HG03045 (cell line): Measurements from ENCODE around the gene FAM193B.
"Not testable (repeated sequence)": the region's sequence is repeated elsewhere in the genome, so short reads cannot be mapped to it uniquely, and the experiment has no call there.

Experiments used
- ATAC-seq: cut with Tn5 transposase; IDR thresholded peaks from one replicate; pipeline ENCODE4 v1.9.1; 2021; ENCODE audit warnings: mild to moderate bottlenecking, moderate library complexity; ENCODE audit not compliant: unreplicated experiment

Gene FAM193B

GRCh38 chr5:177487975-177488374, 66.4 kb downstream of the FAM193B start:
- ATAC-seq: no peak

DNA sequence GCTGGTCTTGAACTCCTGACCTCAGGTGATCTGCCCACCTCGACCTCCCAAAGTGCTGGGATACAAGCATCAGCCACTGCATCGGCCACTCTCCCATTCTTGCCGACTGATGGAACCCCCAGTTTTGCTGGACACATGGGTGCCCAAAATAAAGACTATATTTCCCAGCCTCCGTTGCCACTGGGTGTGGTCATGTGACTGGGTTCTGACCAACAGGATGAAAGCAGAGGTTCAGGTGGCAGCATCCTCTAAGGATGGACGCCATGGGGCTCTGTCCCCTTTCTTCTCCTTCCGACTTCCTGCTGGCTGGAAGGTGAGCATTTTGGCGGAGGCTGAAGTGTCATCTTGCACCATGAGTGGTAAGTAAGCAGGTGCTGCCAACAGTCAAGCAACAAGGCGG, 67.2 kb downstream of the FAM193B start:
- no peak for ATAC-seq

DNA sequence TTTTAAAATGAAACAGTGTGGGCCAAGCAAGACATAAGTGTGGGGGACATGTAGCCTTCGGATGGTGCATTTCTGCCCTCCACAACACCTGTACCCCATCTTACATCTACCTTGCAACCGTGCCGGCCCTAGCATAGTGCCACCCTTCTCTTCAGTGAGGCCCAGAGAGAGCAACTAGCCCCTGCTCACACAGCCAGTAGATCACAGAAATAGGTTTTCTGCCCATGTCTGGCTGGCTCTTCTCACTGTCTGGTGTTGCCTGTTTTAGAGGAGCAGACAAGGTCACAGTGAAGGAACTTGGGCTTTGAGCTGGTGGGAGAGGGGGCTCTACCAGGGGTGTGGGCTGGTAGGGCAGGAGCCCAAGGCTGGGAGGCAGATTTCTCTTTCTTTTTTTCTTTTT, 68.1 kb downstream of the FAM193B start:
- no peak for ATAC-seq

GRCh38 chr5:177485753-177486152, 68.6 kb downstream of the FAM193B start:
- not testable (repeated sequence) for ATAC-seq

GRCh38 chr5:177484902-177485549, 69.3 kb downstream of the FAM193B start:
- no peak for ATAC-seq

DNA sequence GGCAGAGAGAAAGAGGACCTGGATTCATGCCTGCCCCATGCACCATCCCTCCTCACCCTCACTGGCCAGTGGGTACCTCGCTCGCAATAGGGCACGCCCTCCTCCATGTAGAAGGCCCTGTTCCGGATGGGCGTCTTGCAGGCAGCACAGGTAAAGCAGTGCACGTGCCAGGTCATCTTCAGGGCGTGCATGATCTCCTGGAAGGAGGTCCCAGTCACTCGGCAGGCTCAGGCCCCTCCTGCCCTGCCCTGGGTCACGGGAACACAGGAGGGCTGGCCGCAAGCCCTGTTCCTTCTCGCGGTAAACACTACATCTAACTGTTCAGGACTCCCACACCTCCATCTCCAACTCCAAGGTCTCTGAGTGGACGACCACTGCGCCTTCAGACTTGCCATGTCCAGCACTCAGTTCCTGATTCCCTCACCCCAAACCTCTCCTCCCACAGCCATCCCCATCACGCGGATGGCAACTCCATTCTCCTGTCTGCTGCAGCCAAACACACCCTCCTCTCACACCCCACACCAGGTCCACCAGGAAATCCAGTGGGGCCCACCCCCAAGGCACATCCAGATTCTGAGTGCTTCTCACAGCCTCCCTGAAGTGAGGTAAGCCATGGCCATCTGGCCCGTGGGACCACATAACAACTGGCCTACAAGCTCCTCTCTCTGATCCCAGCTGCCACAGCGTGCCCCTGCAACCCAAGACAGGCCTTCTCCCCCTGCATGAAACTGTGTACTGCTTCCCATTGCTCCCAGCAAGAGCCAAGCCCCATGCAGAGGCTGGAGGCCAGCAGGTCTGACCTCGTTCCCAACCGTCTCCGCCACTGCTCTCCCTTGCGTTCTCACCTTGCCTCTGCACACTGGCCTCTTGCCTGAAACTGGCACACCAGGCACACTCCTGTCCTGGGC, 70.1 kb downstream of the FAM193B start:
- no peak for ATAC-seq

DNA sequence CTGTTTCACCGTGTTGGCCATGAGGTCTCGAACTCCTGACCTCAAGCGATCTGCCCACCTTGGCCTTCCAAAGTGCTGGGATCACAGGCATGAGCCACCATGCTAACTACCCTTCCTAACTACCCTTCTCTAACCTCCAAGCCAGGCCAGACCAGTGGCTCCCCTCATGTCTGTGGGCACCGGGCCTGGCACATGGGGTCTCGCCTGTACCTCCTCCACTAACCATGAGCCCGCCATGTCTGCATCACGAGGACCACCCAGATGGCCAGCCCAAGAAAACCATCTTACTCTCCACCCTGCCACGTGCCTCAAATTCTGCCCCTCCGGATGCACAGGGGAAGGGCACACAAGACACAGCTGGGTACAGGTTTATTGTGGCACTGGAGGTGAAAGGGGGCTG, 71.3 kb downstream of the FAM193B start:
- ATAC-seq: no peak

- ATAC-seq: no peak
Measured at GRCh38 chr5:177482359-177482795, 72.0 kb downstream of the FAM193B start.

DNA sequence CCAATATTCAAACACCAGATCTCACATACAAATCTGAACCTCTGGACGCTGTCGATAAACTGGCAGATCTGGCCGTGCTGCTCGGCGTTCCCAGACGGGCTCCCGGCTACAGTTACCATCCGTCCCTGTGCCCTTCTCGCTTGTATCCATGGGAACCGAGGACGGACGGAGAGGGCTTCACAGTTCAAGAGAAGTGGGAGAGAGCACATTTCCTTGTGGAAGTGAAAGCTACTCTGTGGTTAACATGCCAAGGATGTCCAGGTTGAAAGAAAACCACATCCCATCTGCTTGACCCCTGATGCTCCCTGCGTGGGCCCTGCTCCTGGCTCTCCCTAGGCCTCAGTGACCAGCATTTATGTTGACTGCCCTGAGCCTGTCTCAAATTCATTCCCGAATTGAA, 74.6 kb downstream of the FAM193B start:
- ATAC-seq: no peak

- ATAC-seq: no peak
Measured at GRCh38 chr5:177478711-177479646, 75.4 kb downstream of the FAM193B start.

DNA sequence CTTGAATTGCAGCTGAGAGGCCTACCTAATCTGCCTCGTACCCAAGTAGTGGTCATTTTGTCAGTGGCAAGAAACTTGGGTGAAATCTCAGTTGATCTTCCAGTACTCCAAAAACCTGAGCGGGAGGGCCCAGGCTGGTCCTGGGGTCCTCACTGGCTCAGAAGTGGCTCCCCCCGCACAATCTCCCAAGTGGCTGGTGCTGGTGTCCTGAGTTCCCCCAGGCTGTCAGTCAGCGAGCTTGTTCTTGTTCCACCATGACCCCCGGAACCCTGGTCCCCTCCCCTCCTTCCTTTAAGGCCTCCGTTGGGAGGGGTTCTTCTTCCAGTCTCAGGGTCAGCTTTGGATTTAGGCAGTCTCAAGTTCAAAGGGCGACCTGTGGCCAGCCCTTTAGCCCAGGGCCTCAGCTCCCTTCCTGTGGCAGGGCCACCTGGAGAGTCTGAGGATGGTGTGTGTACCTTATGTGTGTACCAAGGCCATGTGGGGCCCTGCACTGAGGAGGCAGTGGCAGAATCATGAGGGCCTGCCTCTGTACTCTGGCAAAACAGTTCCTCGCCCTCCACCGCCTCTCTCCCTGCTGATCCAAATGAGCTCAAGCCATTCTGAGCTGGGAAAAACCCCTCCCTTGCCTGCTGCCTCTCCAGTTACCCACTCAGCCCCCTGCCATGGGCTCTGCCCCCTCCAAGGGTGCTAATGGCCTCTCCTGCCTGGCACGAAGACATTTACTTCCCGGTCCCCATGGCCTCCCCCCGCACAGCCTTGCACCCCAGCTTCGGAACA, 76.5 kb downstream of the FAM193B start:
- no peak for ATAC-seq

DNA sequence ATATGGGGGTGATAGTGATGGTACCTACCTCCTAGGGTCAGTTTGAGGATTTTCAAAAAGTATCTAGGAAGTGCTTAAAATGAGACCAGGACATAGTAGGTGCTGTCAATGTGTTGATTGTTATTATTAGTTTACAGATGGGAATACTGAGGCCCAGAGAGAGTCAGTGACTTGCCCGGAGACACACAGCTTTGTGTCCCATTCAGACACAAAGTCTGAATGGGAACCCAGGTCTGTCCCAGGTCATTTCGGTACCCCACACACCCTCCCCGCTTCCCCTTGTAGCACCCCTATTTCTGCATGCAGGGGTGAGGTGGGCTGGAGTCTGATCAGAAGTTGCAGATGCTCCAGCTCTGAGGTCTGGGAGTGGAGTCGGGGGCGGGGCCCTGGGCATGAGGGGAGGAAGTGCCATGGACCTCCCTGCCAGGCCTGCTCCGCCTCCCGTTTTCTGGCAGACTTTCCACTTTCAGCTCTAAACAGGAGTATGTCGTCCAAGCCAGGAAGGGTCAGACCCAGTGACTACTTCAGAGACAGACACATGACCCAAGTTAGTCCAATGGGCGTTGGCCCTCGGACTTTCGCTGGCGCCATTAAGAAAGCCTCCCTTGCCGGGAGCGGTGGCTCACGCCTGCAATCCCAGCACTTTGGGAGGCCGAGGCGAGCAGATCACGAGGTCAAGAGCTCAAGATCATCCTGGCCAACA, 77.7 kb downstream of the FAM193B start:
- no peak for ATAC-seq

DNA sequence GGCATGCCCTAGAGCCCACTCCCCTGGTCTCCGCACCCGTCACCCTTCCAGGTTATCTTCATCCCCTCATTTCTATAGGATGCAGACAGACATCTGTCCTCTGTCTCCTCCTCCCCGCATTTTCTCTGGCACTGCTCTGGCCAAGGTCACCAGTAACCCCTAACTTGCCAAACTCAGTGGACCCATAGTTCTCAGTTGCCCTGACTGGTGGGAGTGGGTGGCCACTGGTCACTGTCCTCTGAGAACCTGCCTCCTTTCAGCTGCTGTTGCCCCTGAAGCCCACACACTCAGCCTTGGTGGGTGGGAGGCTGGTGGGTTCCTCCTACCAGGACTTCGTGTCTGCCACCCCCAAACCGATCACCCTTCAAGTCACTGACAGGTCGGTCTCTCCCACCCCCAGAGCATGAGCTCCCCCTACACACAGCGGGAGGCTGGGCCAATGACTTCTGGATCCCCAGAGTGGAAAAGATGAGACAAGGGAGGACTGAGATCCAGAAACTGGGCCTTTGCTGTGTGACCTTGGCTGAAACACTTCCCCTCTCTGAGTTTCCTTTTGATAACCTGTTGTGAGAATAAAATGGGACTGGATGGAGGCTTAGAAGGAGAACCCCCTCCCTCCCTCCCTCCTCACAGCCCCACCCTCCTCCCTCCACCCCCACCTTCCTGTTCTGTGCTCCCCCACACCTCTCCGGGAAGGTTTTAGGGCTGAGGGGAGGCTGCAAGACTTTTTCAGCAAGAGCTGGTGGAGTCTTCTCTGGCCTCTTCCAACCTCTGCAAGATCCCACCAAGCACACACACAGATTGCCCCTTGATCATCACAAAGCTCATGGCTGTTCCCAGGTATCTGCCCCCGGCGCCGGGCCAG, 78.6 kb downstream of the FAM193B start:
- ATAC-seq: no peak

DNA sequence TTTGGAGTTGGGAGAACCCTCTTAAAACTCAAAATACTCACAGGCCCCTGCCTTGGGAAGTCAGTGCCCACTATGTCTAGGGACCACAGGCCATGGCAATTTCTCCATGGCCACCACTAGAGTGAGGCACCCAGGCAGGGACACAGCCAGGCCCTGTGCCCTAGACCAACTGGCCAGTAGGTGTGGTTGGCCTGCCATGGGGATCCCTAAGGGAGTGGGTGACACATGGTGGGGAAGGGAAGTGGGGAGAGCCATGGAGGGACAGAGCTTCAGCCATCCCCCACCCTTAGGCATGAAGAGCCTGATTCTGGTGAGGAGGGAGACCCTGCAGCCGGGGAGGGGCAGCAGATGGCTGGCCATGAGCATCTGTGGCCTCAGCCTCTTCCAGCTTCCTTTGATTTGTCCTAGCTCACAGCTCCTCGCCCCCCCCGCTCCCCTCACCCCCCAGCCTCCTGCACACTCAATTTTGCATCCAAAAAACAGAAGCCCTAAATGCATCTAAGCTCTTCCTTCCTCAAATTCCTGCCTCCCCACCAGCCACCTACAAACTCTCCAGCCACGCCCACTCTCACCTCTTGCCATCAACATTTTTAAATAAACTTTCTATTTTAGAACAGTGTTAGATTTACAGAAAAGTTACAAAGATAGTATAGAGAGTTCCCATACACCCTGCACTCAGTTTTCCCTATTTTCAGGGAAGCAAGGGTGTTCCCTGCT, 79.4 kb downstream of the FAM193B start:
- no peak for ATAC-seq

DNA sequence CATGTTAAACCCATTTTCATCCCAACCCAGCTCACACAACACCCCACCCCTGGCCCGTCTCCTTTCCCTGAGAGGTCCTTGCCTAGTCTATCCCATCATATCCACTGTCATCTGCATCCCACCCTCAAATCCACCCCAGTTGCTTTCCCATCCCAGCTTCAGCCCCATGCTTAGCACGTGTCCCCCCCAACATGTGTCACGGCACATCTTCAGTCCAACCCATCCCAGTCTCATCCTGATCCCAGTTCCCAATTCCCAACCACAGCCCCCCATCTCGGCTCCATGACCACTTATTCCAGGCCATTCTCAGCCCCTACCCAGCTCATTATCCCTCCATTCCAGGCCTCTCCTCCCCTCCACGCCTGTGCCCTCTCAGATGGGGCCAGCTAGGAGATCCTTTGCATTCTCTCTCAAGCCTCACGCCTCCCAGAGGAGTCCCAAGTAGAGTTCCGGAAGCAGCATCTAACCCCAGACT, 80.3 kb downstream of the FAM193B start:
- no peak for ATAC-seq

DNA sequence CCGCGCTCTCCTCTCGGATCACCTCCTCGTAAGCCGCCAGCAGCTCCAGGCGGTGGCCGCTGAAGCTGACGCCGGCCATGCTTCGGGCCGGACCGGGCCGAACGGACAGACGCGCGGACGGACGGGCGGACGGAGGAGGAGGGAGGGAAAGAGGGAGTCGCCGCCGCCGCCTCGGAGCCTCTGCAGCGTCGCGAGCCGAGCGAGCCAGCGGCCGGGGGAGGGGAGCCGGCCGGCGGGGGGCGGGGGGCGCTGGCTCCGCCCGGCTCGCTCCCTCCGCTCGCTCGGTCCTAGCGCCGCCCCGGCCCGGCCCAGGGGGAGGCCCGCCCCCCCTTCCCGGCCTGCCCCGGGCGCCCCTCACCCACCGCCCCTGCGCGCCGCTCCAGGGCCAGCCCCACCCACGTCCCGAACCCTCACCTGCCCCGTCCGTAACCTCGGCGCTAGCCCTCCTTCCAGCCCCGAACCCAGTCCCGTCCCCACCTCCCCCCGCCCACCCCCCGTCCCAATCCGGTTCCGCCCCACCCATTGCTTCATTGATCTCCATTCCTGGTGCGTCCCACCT, 80.8 kb downstream of the FAM193B start, which contains the start of gene DBN1:
TSS of gene DBN1 (minus strand) at position 192 of the 559 bp plus-strand sequence. CDS start at position 79, 113 bp downstream.
- ATAC-seq: peak; percentile 39
